Loucy (cell line): ENCODE measurements around the gene IGFBP4.

ENCODE experiments used
- H2AFZ ChIP-seq: fragments of 200-600 bp; sonication (generic); 2 replicates; pipeline ENCODE4 v1.6.0; 2016; ENCODE audit warnings: antibody characterized with exemption, mild to moderate bottlenecking, low read length, moderate library complexity
- H3F3A ChIP-seq: fragments of 200-600 bp; 2 replicates; pipeline ENCODE4 v1.6.0; 2016; ENCODE audit warnings: antibody characterized with exemption, low read depth, mild to moderate bottlenecking
- H3K27me3 ChIP-seq: fragments of 200-600 bp; sonication (generic); 2 replicates; pipeline ENCODE4 v1.6.1; 2014; ENCODE audit warnings: low read length, mild to moderate bottlenecking; ENCODE audit not compliant: insufficient read depth, poor library complexity, severe bottlenecking
- H3K36me3 ChIP-seq: fragments of 200-600 bp; sonication (generic); 2 replicates; pipeline ENCODE4 v1.6.1; 2016; ENCODE audit warnings: low read length; ENCODE audit not compliant: insufficient read depth
- H3K4me1 ChIP-seq: fragments of 200-600 bp; sonication (generic); 2 replicates; pipeline ENCODE4 v1.5.1; 2014; ENCODE audit warnings: low read length, mild to moderate bottlenecking; ENCODE audit not compliant: insufficient read depth, poor library complexity, severe bottlenecking
- H3K4me2 ChIP-seq: fragments of 200-600 bp; sonication (generic); 2 replicates; pipeline ENCODE4 v1.6.0; 2014; ENCODE audit warnings: antibody characterized with exemption, low read length, low read depth, mild to moderate bottlenecking; ENCODE audit not compliant: poor library complexity, severe bottlenecking
- H3K4me3 ChIP-seq: fragments of 200-600 bp; sonication (generic); 2 replicates; pipeline ENCODE4 v1.5.1; 2014; ENCODE audit warnings: low read length, mild to moderate bottlenecking, mixed read lengths; ENCODE audit not compliant: poor library complexity, severe bottlenecking
- H3K79me2 ChIP-seq: fragments of 200-600 bp; sonication (generic); 2 replicates; pipeline ENCODE4 v1.6.1; 2014; ENCODE audit warnings: low read length; ENCODE audit not compliant: insufficient read depth
- H3K9ac ChIP-seq: fragments of 200-600 bp; sonication (generic); 2 replicates; pipeline ENCODE4 v1.6.0; 2014; ENCODE audit warnings: mild to moderate bottlenecking, low read depth, low read length, moderate library complexity; ENCODE audit not compliant: poor library complexity, severe bottlenecking
- H3K9me2 ChIP-seq: fragments of 200-600 bp; sonication (generic); replicated peaks from 2 replicates; pipeline ENCODE4 v1.6.1; 2016; ENCODE audit warnings: low read depth, low read length, mixed read lengths
- H3K9me3 ChIP-seq: fragments of 200-600 bp; sonication (generic); 2 replicates; pipeline ENCODE4 v1.6.1; 2014; ENCODE audit warnings: mild to moderate bottlenecking, antibody characterized with exemption, low read length, low read depth; ENCODE audit not compliant: insufficient read depth
- H4K20me1 ChIP-seq: fragments of 200-600 bp; sonication (generic); 2 replicates; pipeline ENCODE4 v1.6.0; 2014; ENCODE audit warnings: antibody characterized with exemption, low read length, mild to moderate bottlenecking; ENCODE audit not compliant: insufficient read depth, poor library complexity, severe bottlenecking
- CTCF ChIP-seq: fragments of 200-600 bp; sonication (generic); conservative IDR thresholded peaks from 2 replicates; pipeline ENCODE4 v1.5.1; 2014; ENCODE audit warnings: mild to moderate bottlenecking, antibody characterized with exemption, low read length
- EZH2phosphoT487 ChIP-seq: fragments of 200-600 bp; IDR thresholded peaks from 2 replicates; pipeline ENCODE4 v1.6.1; 2018; ENCODE audit warnings: antibody characterized with exemption, mild to moderate bottlenecking, moderate library complexity, borderline replicate concordance

Gene IGFBP4

GRCh38 chr17:40442392-40443195, 656 bp upstream of the IGFBP4 start:
- H3K27me3 ChIP-seq: no peaks in the 10 kb centered on the region
- no peak overlapping the region for H3K9ac ChIP-seq
- H3K4me2 ChIP-seq: no peak overlapping the region
- TF ChIP-seq EZH2phosphoT487 (no peak), CTCF (no peak)
- H3K4me3 ChIP-seq: no peak overlapping the region
- H3K79me2 ChIP-seq: no peaks in the 10 kb centered on the region
- H3F3A ChIP-seq: no peaks in the 10 kb centered on the region
- H4K20me1 ChIP-seq: no peaks in the 10 kb centered on the region
- H2AFZ ChIP-seq: no peak overlapping the region; the same call in 1 of the 2 replicates
- no peaks in the 10 kb centered on the region for H3K36me3 ChIP-seq
- peaks cover 27% of the 10 kb centered on the region for H3K4me1 ChIP-seq
- H3K9me3 ChIP-seq: no peaks in the 10 kb centered on the region
- no peaks in the 10 kb centered on the region for H3K9me2 ChIP-seq

GRCh38 chr17:40443988-40444899, 994 bp downstream of the IGFBP4 start:
- H3K36me3 ChIP-seq: no peaks in the 10 kb centered on the region
- peaks cover 38% of the 10 kb centered on the region for H3K4me1 ChIP-seq
- no peaks in the 10 kb centered on the region for H3K9me3 ChIP-seq
- H3F3A ChIP-seq: no peaks in the 10 kb centered on the region
- peak overlapping the region; percentile 70; the same call in 1 of the 2 replicates for H2AFZ ChIP-seq
- no peak overlapping the region for H3K4me2 ChIP-seq
- H3K9ac ChIP-seq: peak overlapping the region; percentile 46
- TF ChIP-seq CTCF: no peak
- no peak for TF ChIP-seq EZH2phosphoT487
- H3K9me2 ChIP-seq: no peaks in the 10 kb centered on the region
- no peaks in the 10 kb centered on the region for H3K27me3 ChIP-seq
- H3K79me2 ChIP-seq: no peaks in the 10 kb centered on the region
- no peak overlapping the region for H3K4me3 ChIP-seq
- H4K20me1 ChIP-seq: no peaks in the 10 kb centered on the region

GRCh38 chr17:40445751-40446468, 2.7 kb downstream of the IGFBP4 start:
- no peaks in the 10 kb centered on the region for H3K79me2 ChIP-seq
- H3K9me2 ChIP-seq: no peaks in the 10 kb centered on the region
- no peaks in the 10 kb centered on the region for H3F3A ChIP-seq
- no peaks in the 10 kb centered on the region for H3K36me3 ChIP-seq
- H3K4me2 ChIP-seq: no peak overlapping the region
- no peak overlapping the region for H3K4me3 ChIP-seq
- H3K9me3 ChIP-seq: no peaks in the 10 kb centered on the region
- no peaks in the 10 kb centered on the region for H3K27me3 ChIP-seq
- no peaks in the 10 kb centered on the region for H4K20me1 ChIP-seq
- no peak for TF ChIP-seq CTCF
- no peak for TF ChIP-seq EZH2phosphoT487
- H3K4me1 ChIP-seq: peaks cover 45% of the 10 kb centered on the region
- H2AFZ ChIP-seq: no peak overlapping the region
- no peak overlapping the region for H3K9ac ChIP-seq
